ENCODE results near the gene MORC2.

The MORC2 gene

DNA sequence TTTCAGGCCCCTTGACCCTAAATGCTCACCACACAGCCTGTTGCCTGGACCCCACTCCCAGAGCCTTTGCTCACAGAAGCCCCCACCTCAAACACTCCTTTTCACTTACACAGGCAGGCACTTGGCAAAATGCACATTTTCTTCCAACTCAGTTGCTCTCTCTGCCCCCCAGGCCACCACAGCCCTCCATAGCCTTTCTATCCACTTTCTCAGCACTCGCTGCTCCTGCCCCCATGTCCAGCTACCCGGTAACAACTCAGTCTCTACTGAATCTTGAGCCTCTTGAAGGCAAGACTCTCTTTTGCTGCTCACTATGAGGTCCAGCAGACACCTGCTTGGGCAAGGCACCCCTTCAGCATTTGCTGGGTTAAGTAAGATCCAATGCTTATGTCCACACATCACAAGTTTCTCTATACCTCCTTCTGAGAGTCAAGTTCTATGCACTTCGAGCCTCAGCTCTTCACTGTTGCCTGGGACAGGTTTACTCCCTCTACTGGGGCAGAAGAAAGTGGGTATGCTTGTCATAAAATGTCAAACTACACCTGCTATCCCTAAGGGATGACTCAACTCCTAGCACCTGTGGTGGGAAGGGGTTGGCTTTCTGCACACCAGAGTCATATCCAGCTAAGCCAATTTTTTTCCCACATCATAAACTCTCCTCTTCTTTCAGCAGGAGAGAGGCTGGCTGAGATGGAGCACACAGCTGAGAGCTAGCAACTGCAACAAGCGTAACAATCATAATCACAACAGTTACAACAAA, 36.9 kb downstream of the MORC2 start:
- no peak overlapping the region for H3K4me3 ChIP-seq (ENCODE audit: low read length)
- TF ChIP-seq, protein P1, sequence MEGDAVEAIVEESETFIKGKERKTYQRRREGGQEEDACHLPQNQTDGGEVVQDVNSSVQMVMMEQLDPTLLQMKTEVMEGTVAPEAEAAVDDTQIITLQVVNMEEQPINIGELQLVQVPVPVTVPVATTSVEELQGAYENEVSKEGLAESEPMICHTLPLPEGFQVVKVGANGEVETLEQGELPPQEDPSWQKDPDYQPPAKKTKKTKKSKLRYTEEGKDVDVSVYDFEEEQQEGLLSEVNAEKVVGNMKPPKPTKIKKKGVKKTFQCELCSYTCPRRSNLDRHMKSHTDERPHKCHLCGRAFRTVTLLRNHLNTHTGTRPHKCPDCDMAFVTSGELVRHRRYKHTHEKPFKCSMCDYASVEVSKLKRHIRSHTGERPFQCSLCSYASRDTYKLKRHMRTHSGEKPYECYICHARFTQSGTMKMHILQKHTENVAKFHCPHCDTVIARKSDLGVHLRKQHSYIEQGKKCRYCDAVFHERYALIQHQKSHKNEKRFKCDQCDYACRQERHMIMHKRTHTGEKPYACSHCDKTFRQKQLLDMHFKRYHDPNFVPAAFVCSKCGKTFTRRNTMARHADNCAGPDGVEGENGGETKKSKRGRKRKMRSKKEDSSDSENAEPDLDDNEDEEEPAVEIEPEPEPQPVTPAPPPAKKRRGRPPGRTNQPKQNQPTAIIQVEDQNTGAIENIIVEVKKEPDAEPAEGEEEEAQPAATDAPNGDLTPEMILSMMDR (conservative IDR thresholded peaks at IDR 0.05; ENCODE audit: low read length): no peak
- DNase-seq (ENCODE audit: low read depth): no peak

GRCh38 chr22:30930228-30930627, 38.3 kb downstream of the MORC2 start:
- H3K4me3 ChIP-seq (ENCODE audit: low read length): no peak overlapping the region
- TF ChIP-seq, protein P1 (conservative IDR thresholded peaks at IDR 0.05; ENCODE audit: low read length): no peak
- DNase-seq (ENCODE audit: low read depth): no peak

DNA sequence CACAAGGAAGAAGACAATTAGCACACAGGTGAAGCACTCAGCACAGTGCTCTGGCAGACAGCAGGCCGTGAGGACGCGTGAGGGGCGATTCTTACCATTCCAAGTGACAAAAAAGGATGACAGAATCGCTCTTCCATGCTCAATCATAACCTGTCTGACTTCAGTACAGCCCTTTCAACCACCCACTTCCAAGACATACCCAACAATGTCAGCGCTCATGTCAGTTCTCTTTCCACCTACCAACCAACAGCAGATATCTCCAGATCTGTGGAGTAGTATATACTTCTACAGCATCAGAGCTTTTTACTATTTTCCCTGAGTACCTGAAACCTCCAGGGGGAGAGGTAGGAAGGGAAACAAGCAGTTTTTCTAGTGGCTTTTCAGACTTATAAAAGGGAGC, 40.2 kb downstream of the MORC2 start:
- DNase-seq (ENCODE audit: low read depth): no peak
- H3K4me3 ChIP-seq (ENCODE audit: low read length): no peak overlapping the region
- TF ChIP-seq, protein P1 (conservative IDR thresholded peaks at IDR 0.05; ENCODE audit: low read length): no peak

GRCh38 chr22:30927806-30928205, 40.8 kb downstream of the MORC2 start:
- TF ChIP-seq, protein P1 (conservative IDR thresholded peaks at IDR 0.05; ENCODE audit: low read length): no peak
- H3K4me3 ChIP-seq (ENCODE audit: low read length): no peak overlapping the region
- DNase-seq (ENCODE audit: low read depth): no peak

GRCh38 chr22:30926706-30927105, 41.9 kb downstream of the MORC2 start:
- TF ChIP-seq, protein P1 (conservative IDR thresholded peaks at IDR 0.05; ENCODE audit: low read length): no peak
- no peak overlapping the region for H3K4me3 ChIP-seq (ENCODE audit: low read length)
- DNase-seq (ENCODE audit: low read depth): no peak

DNA sequence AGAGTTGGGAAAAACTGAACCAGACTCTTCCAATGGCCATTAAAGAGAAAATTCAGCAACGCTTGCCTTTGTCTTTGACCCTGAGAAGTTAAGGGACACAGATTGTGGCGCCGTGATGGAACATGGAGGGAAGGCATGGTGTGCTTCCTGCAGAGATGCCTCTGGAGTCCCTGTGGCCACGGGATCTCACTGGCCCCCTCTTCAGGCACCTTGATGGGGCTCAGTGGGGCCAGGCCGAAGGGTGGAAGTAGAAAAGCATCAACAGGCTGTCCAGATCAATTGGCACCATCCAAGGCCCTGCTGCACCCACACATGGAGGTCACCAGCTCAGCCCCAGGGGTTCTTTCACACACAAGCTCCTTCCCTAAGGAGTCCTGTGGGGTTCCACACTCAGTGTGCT, 42.9 kb downstream of the MORC2 start:
- no peak for DNase-seq (ENCODE audit: low read depth)
- TF ChIP-seq, protein P1 (conservative IDR thresholded peaks at IDR 0.05; ENCODE audit: low read length): no peak
- H3K4me3 ChIP-seq (ENCODE audit: low read length): no peak overlapping the region

GRCh38 chr22:30923168-30923900, 45.2 kb downstream of the MORC2 start:
- no peak for DNase-seq (ENCODE audit: low read depth)
- H3K4me3 ChIP-seq (ENCODE audit: low read length): no peak overlapping the region
- TF ChIP-seq, protein P1 (conservative IDR thresholded peaks at IDR 0.05; ENCODE audit: low read length): no peak

All from AG10803 (cell line).